Stomach (tissue), 9 donors: ENCODE data around the gene NR2F1. TPM values are rescaled to one million over a fixed set of nuclear protein-coding genes. Genes with fewer than 3 reads are reported as not detected.

ENCODE experiments used
- DNase-seq, 2 donors: peaks; one replicate each; pipeline versions ENCODE4 v3.0.0 to v3.0.0-alpha.2; 2013 to 2019
- H3K27ac ChIP-seq, 5 donors: fragments of 200-600 bp in 4 of 5; sonication (generic) in 4 of 5; one replicate each; pipeline ENCODE4 v1.5.1; 2013 to 2019; ENCODE audit warnings: mild to moderate bottlenecking in 1 of 5, moderate library complexity in 1 of 5
- H3K27me3 ChIP-seq, 3 donors: fragments of 200-600 bp; sonication (generic); one replicate each; pipeline ENCODE4 v1.5.1; 2017 to 2019; ENCODE audit warnings: mixed run types in 1 of 3
- H3K36me3 ChIP-seq, 4 donors: fragments of 200-600 bp; sonication (generic); 1 replicate in 3 of 4; 2 replicates in 1 of 4; pipeline ENCODE4 v1.5.1; 2016 to 2019
- H3K4me1 ChIP-seq, 4 donors: fragments of 200-600 bp; sonication (generic); one replicate each; pipeline ENCODE4 v1.5.1; 2016 to 2019
- H3K4me3 ChIP-seq, 4 donors: fragments of 200-600 bp; sonication (generic) in 3 of 4; one replicate each; pipeline ENCODE4 v1.5.1; 2016 to 2019; ENCODE audit warnings: mild to moderate bottlenecking in 1 of 4
- H3K9me3 ChIP-seq, 4 donors: fragments of 200-600 bp; sonication (generic); one replicate each; pipeline ENCODE4 v1.5.1; 2016 to 2019
- EP300 ChIP-seq: sonication (generic); formaldehyde crosslinking; IDR thresholded peaks from one replicate; pipeline ENCODE4 v1.6.1; 2017; ENCODE audit warnings: antibody characterized with exemption
- POLR2A ChIP-seq, 4 donors: fragments of 450-650 bp; IDR thresholded peaks; one replicate each; pipeline ENCODE4 v1.6.1; 2016; ENCODE audit warnings: antibody characterized with exemption in 4 of 4, control low read depth in 2 of 4, mild to moderate bottlenecking in 1 of 4, moderate library complexity in 1 of 4
- POLR2AphosphoS5 ChIP-seq, 3 donors: sonication (generic); formaldehyde crosslinking; IDR thresholded peaks; one replicate each; pipeline ENCODE4 v1.6.1; 2016; ENCODE audit warnings: antibody characterized with exemption in 3 of 3
- WGBS, 5 donors: extraction: QIAGEN DNeasy Blood & Tissue Kit in 3 of 5; methylation state at CpG; one replicate each; pipeline versions ENCODE4 v1.1.5 to v1.1.7; 2013 to 2018; 5-methylcytosine and 5-hydroxymethylcytosine counted together
- intact Hi-C: fragments of 100-400 bp; cut with DNase I; formaldehyde crosslinking; loops from one replicate; pipeline ENCODE4 v1.15.1; 2023; ENCODE audit warnings: low total_unique reads
- polyA plus RNA-seq, 3 donors: library from polyadenylated mRNA; stranded (reverse); fragments of 200-250 nt; gene quantifications; one replicate each; pipeline ENCODE4 v1.2.3, GENCODE V29; 2013
- total RNA-seq, 5 donors: library from RNA; depleted of rRNA; stranded (reverse); fragments of >200 nt; gene quantifications; one replicate each; pipeline versions ENCODE4 v1.1.0 to v1.2.3, GENCODE V29; 2014 to 2016
- TF ChIP-seq, protein P1 (sequence below), 7 experiments: fragments of 450-650 bp in 4 of 7; fragments of 200-600 bp in 3 of 7; sonication (generic) in 3 of 7; IDR thresholded peaks; one replicate each; pipeline ENCODE4 v1.5.1; 2016 to 2019; ENCODE audit warnings: antibody characterized with exemption in 7 of 7, control low read depth in 2 of 7, mild to moderate bottlenecking in 1 of 7
- donor health status: healthy with polysubstance abuse.
- donor health status: Bipolar disorder and iron deficiency.
- donor health status: healthy.

The NR2F1 gene
- total and polyA plus RNA-seq, 8 donors = 0.87 to 115 (median 22.4) TPM

DNA sequence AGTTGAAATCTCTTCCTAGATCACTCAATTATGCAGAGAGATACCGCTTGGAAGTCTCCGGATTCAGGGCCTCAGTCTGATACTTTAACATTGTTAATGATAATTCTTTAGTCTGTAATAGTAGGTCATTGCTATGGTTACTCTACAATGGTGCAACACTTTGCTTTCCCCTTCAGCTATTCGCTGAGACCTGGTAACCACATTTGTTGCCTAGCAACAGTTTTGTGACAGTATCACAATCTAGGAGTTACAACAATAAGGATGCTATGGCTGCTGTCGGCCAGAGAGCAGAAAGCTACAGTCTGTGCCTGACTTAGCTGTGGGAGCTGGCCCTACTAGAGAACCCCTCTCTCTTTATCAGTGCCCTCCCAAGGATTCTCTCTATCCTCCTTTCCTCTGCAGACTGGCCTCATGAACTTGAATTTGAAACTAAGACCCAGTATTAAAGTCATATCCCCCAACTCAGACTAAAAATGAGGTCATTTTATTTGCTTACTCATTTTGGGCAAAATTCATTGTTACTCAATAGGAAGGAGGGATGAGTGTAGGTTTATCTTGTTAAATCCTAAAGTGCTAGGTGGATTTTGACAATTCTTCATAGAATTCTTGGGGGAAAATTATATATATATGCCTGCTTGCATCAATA lies 39.3 kb downstream of the NR2F1 start:
- TF ChIP-seq POLR2AphosphoS5 (IDR thresholded peaks at IDR 0.05) (no peak), POLR2A (IDR thresholded peaks at IDR 0.05) (no peak), EP300 (no peak)
- TF ChIP-seq, protein P1, sequence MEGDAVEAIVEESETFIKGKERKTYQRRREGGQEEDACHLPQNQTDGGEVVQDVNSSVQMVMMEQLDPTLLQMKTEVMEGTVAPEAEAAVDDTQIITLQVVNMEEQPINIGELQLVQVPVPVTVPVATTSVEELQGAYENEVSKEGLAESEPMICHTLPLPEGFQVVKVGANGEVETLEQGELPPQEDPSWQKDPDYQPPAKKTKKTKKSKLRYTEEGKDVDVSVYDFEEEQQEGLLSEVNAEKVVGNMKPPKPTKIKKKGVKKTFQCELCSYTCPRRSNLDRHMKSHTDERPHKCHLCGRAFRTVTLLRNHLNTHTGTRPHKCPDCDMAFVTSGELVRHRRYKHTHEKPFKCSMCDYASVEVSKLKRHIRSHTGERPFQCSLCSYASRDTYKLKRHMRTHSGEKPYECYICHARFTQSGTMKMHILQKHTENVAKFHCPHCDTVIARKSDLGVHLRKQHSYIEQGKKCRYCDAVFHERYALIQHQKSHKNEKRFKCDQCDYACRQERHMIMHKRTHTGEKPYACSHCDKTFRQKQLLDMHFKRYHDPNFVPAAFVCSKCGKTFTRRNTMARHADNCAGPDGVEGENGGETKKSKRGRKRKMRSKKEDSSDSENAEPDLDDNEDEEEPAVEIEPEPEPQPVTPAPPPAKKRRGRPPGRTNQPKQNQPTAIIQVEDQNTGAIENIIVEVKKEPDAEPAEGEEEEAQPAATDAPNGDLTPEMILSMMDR (IDR thresholded peaks at IDR 0.05) = no peak
- intact Hi-C loops = no loop called here
- peaks cover 0 to 29% (median 12%) of the 10 kb centered on the region in 4 donors for H3K4me1 ChIP-seq
- DNase-seq = peak in 1 of 2 donors; percentile 71
- H3K36me3 ChIP-seq = no peaks in the 10 kb centered on the region
- H3K4me3 ChIP-seq = no peak overlapping the region
- peaks cover 0 to 6% (median 0%) of the 10 kb centered on the region in 3 donors for H3K27me3 ChIP-seq
- no peaks in the 10 kb centered on the region for H3K9me3 ChIP-seq
- WGBS, 5 donors = 61 to 76% (median 71%) methylated on average over 4 of the region's 4 CpGs
- H3K27ac ChIP-seq = peak overlapping the region in 4 of 5 donors; percentile 83 to 91 (median 86)

DNA sequence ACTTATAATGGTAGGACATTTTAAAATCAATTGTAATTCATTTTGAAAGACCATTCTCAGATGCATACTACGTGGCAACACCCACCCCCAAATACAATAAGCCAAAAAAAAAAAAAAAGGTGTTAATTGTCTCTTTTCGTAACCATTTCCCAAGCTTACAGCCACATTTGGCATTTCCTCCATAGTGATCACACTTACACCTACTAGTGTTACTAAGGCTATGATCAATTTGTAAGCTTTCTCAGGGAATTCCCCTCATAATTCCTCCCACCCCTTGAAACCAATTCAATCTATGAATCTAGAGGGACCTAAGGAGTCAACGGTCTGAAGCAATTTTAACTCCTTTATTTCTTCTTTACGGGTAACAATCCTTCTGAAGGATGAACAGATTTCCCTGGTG lies 40.1 kb downstream of the NR2F1 start:
- Histone ChIP-seq H3K4me3 (no peak overlapping the region), H3K27ac (no peak overlapping the region), H3K9me3 (no peaks in the 10 kb centered on the region), H3K27me3 (peaks cover 0 to 6% (median 0%) of the 10 kb centered on the region in 3 donors), H3K36me3 (no peaks in the 10 kb centered on the region), H3K4me1 (peaks cover 0 to 29% (median 12%) of the 10 kb centered on the region in 4 donors)
- intact Hi-C loops = no loop called here
- 74 to 80% (median 76%) methylated on average over 4 of the region's 4 CpGs for WGBS, 5 donors
- no peak for DNase-seq
- TF ChIP-seq, protein P1 (IDR thresholded peaks at IDR 0.05) = no peak
- no peak for TF ChIP-seq POLR2A (IDR thresholded peaks at IDR 0.05)
- no peak for TF ChIP-seq EP300
- no peak for TF ChIP-seq POLR2AphosphoS5 (IDR thresholded peaks at IDR 0.05)

DNA sequence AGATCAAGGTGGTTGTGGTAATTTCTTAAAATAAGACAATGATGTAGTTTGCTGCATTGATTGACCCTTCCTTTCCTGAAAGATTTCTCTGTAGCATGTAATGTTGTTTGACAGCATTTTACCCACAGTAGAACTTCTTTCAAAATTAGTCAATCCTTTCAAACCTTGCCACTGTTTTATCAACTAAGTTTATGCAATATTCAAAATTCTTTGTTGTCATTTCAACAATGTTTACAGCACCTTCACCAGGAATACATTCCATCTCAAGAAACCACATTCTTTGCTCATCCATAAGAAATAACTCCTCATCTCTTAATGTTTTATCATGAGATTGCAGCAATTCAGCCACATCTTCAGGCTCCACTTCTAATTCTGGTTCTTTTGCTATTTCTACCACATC lies 43.8 kb downstream of the NR2F1 start:
- DNase-seq = no peak
- intact Hi-C loops = no loop called here
- no peak for TF ChIP-seq EP300
- no peak for TF ChIP-seq POLR2AphosphoS5 (IDR thresholded peaks at IDR 0.05)
- no peak for TF ChIP-seq POLR2A (IDR thresholded peaks at IDR 0.05)
- TF ChIP-seq, protein P1 (IDR thresholded peaks at IDR 0.05) = no peak
- H3K27ac ChIP-seq = no peak overlapping the region
- H3K4me3 ChIP-seq = no peak overlapping the region
- no peaks in the 10 kb centered on the region for H3K27me3 ChIP-seq
- H3K36me3 ChIP-seq = no peaks in the 10 kb centered on the region
- peaks cover 0 to 8% (median 2%) of the 10 kb centered on the region in 4 donors for H3K4me1 ChIP-seq
- H3K9me3 ChIP-seq = no peaks in the 10 kb centered on the region

- Histone ChIP-seq H3K4me1 (no peaks in the 10 kb centered on the region), H3K4me3 (no peak overlapping the region), H3K27ac (no peak overlapping the region), H3K27me3 (no peaks in the 10 kb centered on the region), H3K36me3 (no peaks in the 10 kb centered on the region), H3K9me3 (no peaks in the 10 kb centered on the region)
- WGBS, 5 donors = 79 to 91% (median 84%) methylated on average over 4 of the region's 4 CpGs
- no peak for DNase-seq
- intact Hi-C loops = no loop called here
- no peak for TF ChIP-seq POLR2A (IDR thresholded peaks at IDR 0.05)
These were observed 49.3 kb downstream of the NR2F1 start for GRCh38 chr5:93632327-93632726.

GRCh38 chr5:93635991-93636390 lies 53.0 kb downstream of the NR2F1 start:
- H3K36me3 ChIP-seq = no peaks in the 10 kb centered on the region
- TF ChIP-seq, protein P1 (IDR thresholded peaks at IDR 0.05) = no peak
- TF ChIP-seq POLR2A (IDR thresholded peaks at IDR 0.05) (no peak), EP300 (no peak), POLR2AphosphoS5 (IDR thresholded peaks at IDR 0.05) (no peak)
- H3K27me3 ChIP-seq = no peaks in the 10 kb centered on the region
- no peaks in the 10 kb centered on the region for H3K9me3 ChIP-seq
- H3K27ac ChIP-seq = no peak overlapping the region
- no peak overlapping the region for H3K4me3 ChIP-seq
- intact Hi-C loops = no loop called here
- DNase-seq = no peak
- no peaks in the 10 kb centered on the region for H3K4me1 ChIP-seq
